22Rv1 (cell line): ENCODE measurements around the gene CHRDL2.

Experiments used
- ZFX ChIP-seq: fragments of 450-650 bp; IDR thresholded peaks from 2 replicates; pipeline ENCODE4 v1.6.1; 2017; ENCODE audit warnings: antibody characterized with exemption, borderline replicate concordance
- TF ChIP-seq, protein P1 (sequence below): fragments of 450-650 bp; IDR thresholded peaks from 2 replicates; pipeline ENCODE4 v1.5.1; 2017; ENCODE audit warnings: mild to moderate bottlenecking

DNA sequence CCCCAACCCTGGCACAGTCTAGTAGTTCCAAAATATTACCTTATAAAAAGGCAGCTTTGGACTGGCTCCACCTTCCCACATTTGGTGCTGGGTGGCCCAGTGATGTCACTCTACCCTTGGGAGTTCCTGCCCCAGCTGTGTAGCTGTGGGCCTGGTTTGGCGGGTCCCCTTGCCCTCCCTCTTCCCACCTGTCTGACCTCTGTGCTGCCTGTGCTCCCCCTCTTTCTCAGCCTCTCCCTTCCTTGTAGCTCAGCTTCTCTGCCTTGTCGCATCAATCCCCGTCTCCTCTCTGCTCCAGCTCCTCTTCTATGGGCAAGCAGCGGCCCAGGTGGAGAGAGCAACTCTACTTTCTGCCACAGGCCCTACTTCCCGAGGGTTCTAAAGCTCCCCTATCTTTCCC, 54.6 kb downstream of the CHRDL2 start:
- TF ChIP-seq, protein P1, sequence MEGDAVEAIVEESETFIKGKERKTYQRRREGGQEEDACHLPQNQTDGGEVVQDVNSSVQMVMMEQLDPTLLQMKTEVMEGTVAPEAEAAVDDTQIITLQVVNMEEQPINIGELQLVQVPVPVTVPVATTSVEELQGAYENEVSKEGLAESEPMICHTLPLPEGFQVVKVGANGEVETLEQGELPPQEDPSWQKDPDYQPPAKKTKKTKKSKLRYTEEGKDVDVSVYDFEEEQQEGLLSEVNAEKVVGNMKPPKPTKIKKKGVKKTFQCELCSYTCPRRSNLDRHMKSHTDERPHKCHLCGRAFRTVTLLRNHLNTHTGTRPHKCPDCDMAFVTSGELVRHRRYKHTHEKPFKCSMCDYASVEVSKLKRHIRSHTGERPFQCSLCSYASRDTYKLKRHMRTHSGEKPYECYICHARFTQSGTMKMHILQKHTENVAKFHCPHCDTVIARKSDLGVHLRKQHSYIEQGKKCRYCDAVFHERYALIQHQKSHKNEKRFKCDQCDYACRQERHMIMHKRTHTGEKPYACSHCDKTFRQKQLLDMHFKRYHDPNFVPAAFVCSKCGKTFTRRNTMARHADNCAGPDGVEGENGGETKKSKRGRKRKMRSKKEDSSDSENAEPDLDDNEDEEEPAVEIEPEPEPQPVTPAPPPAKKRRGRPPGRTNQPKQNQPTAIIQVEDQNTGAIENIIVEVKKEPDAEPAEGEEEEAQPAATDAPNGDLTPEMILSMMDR, result no peak
- no peak for TF ChIP-seq ZFX
